ENCODE results near the gene SPDYE2B.
"Not testable (repeated sequence)": the region's sequence is repeated elsewhere in the genome, so short reads cannot be mapped to it uniquely, and the experiment has no call there.

SPDYE2B gene

GRCh38 chr7:102649924-102650323, at the start of gene SPDYE2B:
Gene SPDYE2B (plus strand): TSS chr7:102650319. CDS start chr7:102652349, 2,030 bp downstream.
- not testable (repeated sequence) for H3K27me3 ChIP-seq (ENCODE audit: insufficient read depth, insufficient read length); DNase-seq (ENCODE audit: low read depth, low spot score)

GRCh38 chr7:102602317-102602716, 47.8 kb upstream of the SPDYE2B start:
- H3K4me3 ChIP-seq (ENCODE audit: insufficient read length, low read depth); H3K27me3 ChIP-seq (ENCODE audit: insufficient read depth, insufficient read length); DNase-seq (ENCODE audit: low read depth, low spot score); H3K4me1 ChIP-seq (ENCODE audit: insufficient read depth, insufficient read length); H3K9ac ChIP-seq (ENCODE audit: insufficient read length, low read depth); H3K36me3 ChIP-seq (ENCODE audit: insufficient read depth, insufficient read length, low read length); H3K9me3 ChIP-seq (ENCODE audit: insufficient read depth, low read length): not testable (repeated sequence)

More at GRCh38 chr7:102649924-102650323, at the start of gene SPDYE2B:
- not testable (repeated sequence) for H3K9ac ChIP-seq (ENCODE audit: insufficient read length, low read depth); H3K4me1 ChIP-seq (ENCODE audit: insufficient read depth, insufficient read length); H3K4me3 ChIP-seq (ENCODE audit: insufficient read length, low read depth); H3K36me3 ChIP-seq (ENCODE audit: insufficient read depth, insufficient read length, low read length); H3K9me3 ChIP-seq (ENCODE audit: insufficient read depth, low read length)

- H3K36me3 ChIP-seq (ENCODE audit: insufficient read depth, insufficient read length, low read length); H3K4me1 ChIP-seq (ENCODE audit: insufficient read depth, insufficient read length); H3K4me3 ChIP-seq (ENCODE audit: insufficient read length, low read depth); H3K9me3 ChIP-seq (ENCODE audit: insufficient read depth, low read length); H3K9ac ChIP-seq (ENCODE audit: insufficient read length, low read depth); DNase-seq (ENCODE audit: low read depth, low spot score); H3K27me3 ChIP-seq (ENCODE audit: insufficient read depth, insufficient read length): not testable (repeated sequence)
These were observed 45.5 kb upstream of the SPDYE2B start for GRCh38 chr7:102604431-102605145.

GRCh38 chr7:102606848-102607247, 43.3 kb upstream of the SPDYE2B start:
- H3K9me3 ChIP-seq (ENCODE audit: insufficient read depth, low read length); DNase-seq (ENCODE audit: low read depth, low spot score); H3K9ac ChIP-seq (ENCODE audit: insufficient read length, low read depth): not testable (repeated sequence)

GRCh38 chr7:102609734-102610133, 40.4 kb upstream of the SPDYE2B start:
- not testable (repeated sequence) for H3K9ac ChIP-seq (ENCODE audit: insufficient read length, low read depth); DNase-seq (ENCODE audit: low read depth, low spot score); H3K9me3 ChIP-seq (ENCODE audit: insufficient read depth, low read length); H3K4me3 ChIP-seq (ENCODE audit: insufficient read length, low read depth); H3K36me3 ChIP-seq (ENCODE audit: insufficient read depth, insufficient read length, low read length); H3K27me3 ChIP-seq (ENCODE audit: insufficient read depth, insufficient read length); H3K4me1 ChIP-seq (ENCODE audit: insufficient read depth, insufficient read length)

More at GRCh38 chr7:102606848-102607247, 43.3 kb upstream of the SPDYE2B start:
- not testable (repeated sequence) for H3K4me3 ChIP-seq (ENCODE audit: insufficient read length, low read depth); H3K27me3 ChIP-seq (ENCODE audit: insufficient read depth, insufficient read length); H3K4me1 ChIP-seq (ENCODE audit: insufficient read depth, insufficient read length); H3K36me3 ChIP-seq (ENCODE audit: insufficient read depth, insufficient read length, low read length)

- DNase-seq (ENCODE audit: low read depth, low spot score); H3K4me1 ChIP-seq (ENCODE audit: insufficient read depth, insufficient read length); H3K27me3 ChIP-seq (ENCODE audit: insufficient read depth, insufficient read length); H3K36me3 ChIP-seq (ENCODE audit: insufficient read depth, insufficient read length, low read length); H3K9ac ChIP-seq (ENCODE audit: insufficient read length, low read depth); H3K9me3 ChIP-seq (ENCODE audit: insufficient read depth, low read length); H3K4me3 ChIP-seq (ENCODE audit: insufficient read length, low read depth): not testable (repeated sequence)
These were observed 39.7 kb upstream of the SPDYE2B start for GRCh38 chr7:102610441-102610840.

GRCh38 chr7:102611013-102611674, 39.0 kb upstream of the SPDYE2B start:
- H3K9ac ChIP-seq (ENCODE audit: insufficient read length, low read depth); H3K4me1 ChIP-seq (ENCODE audit: insufficient read depth, insufficient read length); H3K27me3 ChIP-seq (ENCODE audit: insufficient read depth, insufficient read length); H3K4me3 ChIP-seq (ENCODE audit: insufficient read length, low read depth); H3K36me3 ChIP-seq (ENCODE audit: insufficient read depth, insufficient read length, low read length); DNase-seq (ENCODE audit: low read depth, low spot score); H3K9me3 ChIP-seq (ENCODE audit: insufficient read depth, low read length): not testable (repeated sequence)

GRCh38 chr7:102611675-102612325, 38.3 kb upstream of the SPDYE2B start:
- not testable (repeated sequence) for H3K36me3 ChIP-seq (ENCODE audit: insufficient read depth, insufficient read length, low read length); H3K27me3 ChIP-seq (ENCODE audit: insufficient read depth, insufficient read length); H3K4me1 ChIP-seq (ENCODE audit: insufficient read depth, insufficient read length); H3K9ac ChIP-seq (ENCODE audit: insufficient read length, low read depth); DNase-seq (ENCODE audit: low read depth, low spot score); H3K9me3 ChIP-seq (ENCODE audit: insufficient read depth, low read length); H3K4me3 ChIP-seq (ENCODE audit: insufficient read length, low read depth)

GRCh38 chr7:102613575-102614345, 36.4 kb upstream of the SPDYE2B start:
- H3K9me3 ChIP-seq (ENCODE audit: insufficient read depth, low read length); H3K27me3 ChIP-seq (ENCODE audit: insufficient read depth, insufficient read length); H3K4me3 ChIP-seq (ENCODE audit: insufficient read length, low read depth); H3K36me3 ChIP-seq (ENCODE audit: insufficient read depth, insufficient read length, low read length); H3K4me1 ChIP-seq (ENCODE audit: insufficient read depth, insufficient read length); DNase-seq (ENCODE audit: low read depth, low spot score); H3K9ac ChIP-seq (ENCODE audit: insufficient read length, low read depth): not testable (repeated sequence)

GRCh38 chr7:102614346-102614697, 35.8 kb upstream of the SPDYE2B start:
- not testable (repeated sequence) for H3K4me1 ChIP-seq (ENCODE audit: insufficient read depth, insufficient read length); H3K9ac ChIP-seq (ENCODE audit: insufficient read length, low read depth); H3K4me3 ChIP-seq (ENCODE audit: insufficient read length, low read depth); H3K9me3 ChIP-seq (ENCODE audit: insufficient read depth, low read length); H3K27me3 ChIP-seq (ENCODE audit: insufficient read depth, insufficient read length); DNase-seq (ENCODE audit: low read depth, low spot score); H3K36me3 ChIP-seq (ENCODE audit: insufficient read depth, insufficient read length, low read length)

- not testable (repeated sequence) for H3K9ac ChIP-seq (ENCODE audit: insufficient read length, low read depth); H3K27me3 ChIP-seq (ENCODE audit: insufficient read depth, insufficient read length); H3K4me3 ChIP-seq (ENCODE audit: insufficient read length, low read depth); DNase-seq (ENCODE audit: low read depth, low spot score); H3K36me3 ChIP-seq (ENCODE audit: insufficient read depth, insufficient read length, low read length); H3K4me1 ChIP-seq (ENCODE audit: insufficient read depth, insufficient read length); H3K9me3 ChIP-seq (ENCODE audit: insufficient read depth, low read length)
These were observed 35.2 kb upstream of the SPDYE2B start for GRCh38 chr7:102614873-102615272.
